Sigmoid colon (tissue), 7 donors: Measurements from ENCODE around the gene MRPL9. TPM values are rescaled to one million over a fixed set of nuclear protein-coding genes. Genes with fewer than 3 reads are reported as not detected.

Experiments
- DNase-seq: peaks from one replicate; pipeline ENCODE4 v3.0.0-alpha.2; 2019
- H3K27ac ChIP-seq, 4 donors: fragments of 200-600 bp; sonication (generic); one replicate each; pipeline ENCODE4 v1.5.1; 2016 to 2019; ENCODE audit warnings: mild to moderate bottlenecking in 1 of 4
- H3K27me3 ChIP-seq, 3 donors: fragments of 200-600 bp; sonication (generic); one replicate each; pipeline ENCODE4 v1.5.1; 2019; ENCODE audit warnings: mild to moderate bottlenecking in 1 of 3
- H3K36me3 ChIP-seq, 4 donors: fragments of 200-600 bp; sonication (generic); one replicate each; pipeline ENCODE4 v1.5.1; 2016 to 2019
- H3K4me1 ChIP-seq, 4 donors: fragments of 200-600 bp; sonication (generic); one replicate each; pipeline ENCODE4 v1.5.1; 2017 to 2019
- H3K4me3 ChIP-seq, 4 donors: fragments of 200-600 bp; sonication (generic); one replicate each; pipeline ENCODE4 v1.5.1; 2017 to 2019; ENCODE audit warnings: mild to moderate bottlenecking in 2 of 4, moderate library complexity in 1 of 4
- H3K9me3 ChIP-seq, 4 donors: fragments of 200-600 bp in 3 of 4; sonication (generic) in 3 of 4; one replicate each; pipeline versions ENCODE4 v1.5.1 to v1.6.1; 2013 to 2019
- CTCF ChIP-seq, 4 experiments: fragments of 450-650 bp in 3 of 4; fragments of 200-600 bp in 1 of 4; IDR thresholded peaks; one replicate each; pipeline ENCODE4 v1.5.1; 2016 to 2019; ENCODE audit warnings: antibody characterized with exemption in 4 of 4, mild to moderate bottlenecking in 3 of 4, moderate library complexity in 2 of 4
- EP300 ChIP-seq, 4 donors: sonication (generic); formaldehyde crosslinking; IDR thresholded peaks; one replicate each; pipeline ENCODE4 v1.6.1; 2017; ENCODE audit warnings: antibody characterized with exemption in 4 of 4
- POLR2A ChIP-seq, 2 donors: fragments of 450-650 bp; IDR thresholded peaks; one replicate each; pipeline ENCODE4 v1.6.1; 2016; ENCODE audit warnings: antibody characterized with exemption in 2 of 2, mild to moderate bottlenecking in 2 of 2, moderate library complexity in 2 of 2
- POLR2AphosphoS5 ChIP-seq, 4 donors: sonication (generic); formaldehyde crosslinking; IDR thresholded peaks; one replicate each; pipeline ENCODE4 v1.6.1; 2017; ENCODE audit warnings: antibody characterized with exemption in 4 of 4
- WGBS, 2 donors: extraction: QIAGEN DNeasy Blood & Tissue Kit; methylation state at CpG; one replicate each; pipeline ENCODE4 v1.1.7; 2013; 5-methylcytosine and 5-hydroxymethylcytosine counted together
- intact Hi-C: fragments of 100-400 bp; cut with DNase I; formaldehyde crosslinking; loops from one replicate; pipeline ENCODE4 v1.15.1; 2023
- polyA plus RNA-seq, 3 donors: library from polyadenylated mRNA; stranded (reverse); fragments of 200-250 nt; gene quantifications; one replicate each; pipeline ENCODE4 v1.2.3, GENCODE V29; 2013
- total RNA-seq, 4 donors: library from RNA; depleted of rRNA; stranded (reverse); fragments of >200 nt; gene quantifications; one replicate each; pipeline ENCODE4 v1.1.0, GENCODE V29; 2016
- donor health status: healthy with polysubstance abuse.
- donor health status: Bipolar disorder and iron deficiency.
- donor health status: healthy.

MRPL9 gene
- total and polyA plus RNA-seq, 7 donors, result 47.9 to 68.7 (median 55.8) TPM

DNA sequence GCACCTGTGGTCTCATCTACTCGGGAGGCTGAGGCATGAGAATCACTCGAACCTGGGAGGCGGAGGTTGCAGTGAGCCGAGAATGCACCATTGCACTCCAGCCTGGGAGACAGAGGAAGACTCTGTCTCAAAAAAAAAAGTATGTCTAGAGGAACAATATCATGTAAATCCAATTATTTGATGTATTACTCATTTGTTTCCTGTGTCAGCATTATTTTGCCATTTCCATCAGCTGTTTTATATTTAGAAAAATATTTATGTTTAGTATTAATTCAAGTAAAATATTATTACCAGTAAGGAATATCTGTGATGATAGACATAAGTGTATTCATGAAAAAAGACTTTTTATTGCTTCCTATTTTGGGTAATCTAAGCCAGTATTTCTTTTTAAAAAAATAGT lies 14.0 kb upstream of the MRPL9 start:
- Histone ChIP-seq H3K4me3 (no peak overlapping the region), H3K9me3 (no peaks in the 10 kb centered on the region), H3K4me1 (no peaks in the 10 kb centered on the region), H3K27me3 (no peaks in the 10 kb centered on the region), H3K27ac (no peak overlapping the region), H3K36me3 (peaks cover 0 to 88% (median 11%) of the 10 kb centered on the region in 4 donors)
- no peak for DNase-seq
- 95 to 98% methylated on average over 4 of the region's 4 CpGs for WGBS, 2 donors
- TF ChIP-seq POLR2AphosphoS5 (IDR thresholded peaks at IDR 0.05) (no peak), POLR2A (IDR thresholded peaks at IDR 0.05) (no peak), EP300 (IDR thresholded peaks at IDR 0.05) (no peak), CTCF (IDR thresholded peaks at IDR 0.05) (no peak)
- intact Hi-C loops, result no loop called here

GRCh38 chr1:151776665-151777062 lies 13.4 kb upstream of the MRPL9 start:
- no peak for TF ChIP-seq POLR2AphosphoS5 (IDR thresholded peaks at IDR 0.05)
- TF ChIP-seq POLR2A (IDR thresholded peaks at IDR 0.05), result no peak
- TF ChIP-seq CTCF (IDR thresholded peaks at IDR 0.05), result no peak
- TF ChIP-seq EP300 (IDR thresholded peaks at IDR 0.05), result no peak
- H3K9me3 ChIP-seq, result no peaks in the 10 kb centered on the region
- no peak overlapping the region for H3K4me3 ChIP-seq
- WGBS, 2 donors, result 82 to 84% methylated on average over 3 of the region's 3 CpGs
- H3K27me3 ChIP-seq, result no peaks in the 10 kb centered on the region
- H3K27ac ChIP-seq, result no peak overlapping the region
- DNase-seq, result no peak
- H3K4me1 ChIP-seq, result no peaks in the 10 kb centered on the region
- intact Hi-C loops, result no loop called here
- peaks cover 0 to 82% (median 11%) of the 10 kb centered on the region in 4 donors for H3K36me3 ChIP-seq

DNA sequence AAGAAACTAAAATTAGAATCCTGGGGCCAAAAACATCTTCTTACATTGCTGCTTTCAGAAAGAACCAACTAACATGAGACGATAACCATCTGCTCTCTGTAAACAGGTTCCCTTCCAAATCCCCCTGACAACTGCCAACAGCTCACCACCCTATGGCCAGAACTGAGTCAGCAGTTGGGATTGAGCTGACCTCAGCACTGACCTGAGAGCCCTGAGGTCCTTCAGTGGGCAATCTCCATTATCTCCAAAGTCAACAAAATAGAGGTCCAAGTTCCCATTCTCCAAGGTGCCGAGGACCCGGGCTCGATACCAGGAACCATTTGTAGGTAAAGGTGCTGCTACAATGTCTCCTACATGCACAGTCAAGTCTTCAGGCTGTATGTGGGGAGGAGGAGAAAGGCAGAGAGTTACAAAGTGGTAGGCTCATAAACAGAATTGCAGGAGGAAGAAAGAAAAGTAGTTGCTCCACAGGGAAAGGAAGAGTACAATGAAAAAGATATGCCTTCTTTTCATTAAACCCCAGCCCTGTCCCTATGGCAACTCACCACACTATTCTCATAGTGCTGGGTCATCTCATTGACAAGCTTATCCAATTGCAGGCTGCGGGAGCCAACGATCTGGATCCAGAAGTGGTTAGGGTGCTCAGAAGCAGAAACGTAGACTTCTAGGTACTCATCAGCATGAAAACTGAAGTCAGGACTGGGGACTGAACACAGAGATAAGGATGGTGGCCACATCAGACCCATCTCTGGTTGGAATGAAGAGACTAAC lies 12.8 kb upstream of the MRPL9 start:
- H3K4me1 ChIP-seq, result no peaks in the 10 kb centered on the region

GRCh38 chr1:151774256-151774922 lies 11.1 kb upstream of the MRPL9 start:
- peaks cover 0 to 59% (median 11%) of the 10 kb centered on the region in 4 donors for H3K36me3 ChIP-seq
- no peaks in the 10 kb centered on the region for H3K27me3 ChIP-seq
- no peaks in the 10 kb centered on the region for H3K4me1 ChIP-seq
- no peak overlapping the region for H3K4me3 ChIP-seq
- no peaks in the 10 kb centered on the region for H3K9me3 ChIP-seq
- DNase-seq, result no peak
- WGBS, 2 donors, result 72 to 77% methylated on average over 3 of the region's 3 CpGs
- intact Hi-C loops, result no loop called here
- TF ChIP-seq EP300 (IDR thresholded peaks at IDR 0.05) (no peak), POLR2AphosphoS5 (IDR thresholded peaks at IDR 0.05) (no peak), POLR2A (IDR thresholded peaks at IDR 0.05) (no peak), CTCF (IDR thresholded peaks at IDR 0.05) (no peak)
- no peak overlapping the region for H3K27ac ChIP-seq

More for the DNA sequence above, 12.8 kb upstream of the MRPL9 start:
- H3K36me3 ChIP-seq, result peaks cover 0 to 76% (median 11%) of the 10 kb centered on the region in 4 donors
- TF ChIP-seq POLR2A (IDR thresholded peaks at IDR 0.05), result no peak
- TF ChIP-seq POLR2AphosphoS5 (IDR thresholded peaks at IDR 0.05), result no peak
- no peak for TF ChIP-seq EP300 (IDR thresholded peaks at IDR 0.05)
- no peak for TF ChIP-seq CTCF (IDR thresholded peaks at IDR 0.05)
- H3K4me3 ChIP-seq, result no peak overlapping the region
- H3K27ac ChIP-seq, result no peak overlapping the region
- DNase-seq, result no peak
- no peaks in the 10 kb centered on the region for H3K27me3 ChIP-seq
- WGBS, 2 donors, result 96% methylated on average over 7 of the region's 7 CpGs
- intact Hi-C loops, result no loop called here
- H3K9me3 ChIP-seq, result no peaks in the 10 kb centered on the region
